Measurements from ENCODE around the gene GLS.
"Not testable (repeated sequence)": the region's sequence is repeated elsewhere in the genome, so short reads cannot be mapped to it uniquely, and the experiment has no call there.

The GLS gene

DNA sequence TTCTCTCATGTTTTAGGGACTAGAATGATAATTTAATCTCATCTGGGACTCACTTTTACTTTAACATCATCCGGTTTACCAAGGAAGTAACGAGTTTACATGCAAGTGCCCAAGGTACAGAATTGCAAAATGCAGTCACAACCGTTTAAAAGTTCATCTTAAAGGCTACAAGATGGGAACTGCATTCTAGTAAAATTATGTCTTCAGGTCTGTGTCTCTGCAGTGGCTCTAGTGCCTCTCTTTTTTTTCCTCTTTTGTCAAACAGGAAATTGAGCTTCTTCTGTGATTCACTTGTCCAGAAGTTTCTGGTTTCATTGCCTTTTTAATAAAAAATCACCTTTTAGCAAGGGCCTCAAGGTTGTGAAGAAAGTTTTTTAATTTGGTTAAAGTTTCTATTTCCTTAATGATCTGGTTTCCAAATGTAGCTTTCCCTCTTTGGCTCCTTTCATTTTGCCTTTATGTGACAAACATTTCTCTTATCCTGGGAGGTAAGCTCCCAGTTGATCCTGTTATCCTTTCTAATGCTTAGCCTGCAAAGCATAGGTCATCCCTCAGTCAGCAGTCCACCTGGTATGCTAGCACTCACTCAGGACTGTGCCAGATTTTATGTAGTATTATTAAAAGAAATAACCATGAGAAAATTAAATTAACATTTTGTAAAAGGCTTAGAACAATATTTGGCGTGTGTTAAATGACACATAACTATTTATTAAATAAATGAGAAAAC is 2.4 kb downstream of the GLS start:
- DNase-seq: no peak

DNA sequence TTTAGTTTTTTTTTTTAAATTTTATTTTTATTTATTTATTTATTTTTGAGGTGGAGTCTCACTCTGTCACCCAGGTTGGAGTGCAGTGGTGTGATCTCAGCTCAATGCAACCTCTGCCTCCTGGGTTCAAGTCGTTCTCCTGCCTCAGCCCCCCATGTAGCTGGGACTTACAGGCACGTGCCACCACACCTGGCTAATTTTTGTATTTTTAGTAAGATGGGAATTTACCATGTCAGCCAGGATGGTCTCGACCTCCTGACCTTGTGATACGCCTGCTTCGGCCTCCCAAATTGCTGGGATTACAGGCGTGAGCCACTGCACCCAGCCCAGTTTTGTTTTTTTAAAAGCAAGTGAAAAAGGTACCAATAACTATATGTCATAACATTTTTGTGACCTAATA is 5.2 kb downstream of the GLS start:
- not testable (repeated sequence) for DNase-seq

DNA sequence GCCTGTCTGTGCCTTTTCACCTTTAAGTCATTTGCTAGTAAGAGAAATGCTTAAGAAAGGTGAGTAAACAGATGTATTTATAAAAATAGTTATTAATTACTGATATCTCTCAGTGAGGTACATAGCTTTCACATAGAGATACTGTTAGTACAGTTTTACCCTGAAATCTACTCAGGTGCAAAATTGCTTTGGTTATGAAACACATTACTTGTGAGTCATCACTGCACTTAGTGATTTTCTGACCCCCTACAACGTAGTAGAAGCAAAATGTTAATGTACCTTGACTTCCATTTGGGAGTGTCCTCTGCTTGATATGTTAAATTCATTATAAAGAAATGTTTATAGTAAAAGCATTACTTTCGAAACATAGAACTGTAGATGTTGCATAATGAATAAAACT is 6.5 kb downstream of the GLS start:
- DNase-seq: no peak

DNA sequence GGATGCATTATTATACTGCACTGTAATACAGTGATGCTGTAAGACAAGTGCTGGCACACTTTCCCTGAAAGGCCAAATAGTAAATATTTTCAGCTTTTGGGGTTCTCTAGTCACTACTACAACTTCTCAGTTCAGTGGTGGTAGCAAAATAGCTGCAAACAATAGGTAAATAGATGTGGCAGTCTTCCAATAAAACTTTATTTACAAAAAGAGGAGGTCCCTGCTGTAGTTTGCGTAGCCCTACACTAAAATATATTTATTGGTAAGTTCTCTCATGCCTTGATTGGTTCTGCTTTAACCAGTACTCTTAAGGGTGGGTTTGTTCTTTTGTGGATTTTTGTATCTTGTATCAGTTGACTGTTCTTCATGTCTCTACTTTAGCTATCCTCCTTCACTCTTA is 7.8 kb downstream of the GLS start:
- DNase-seq: no peak

DNA sequence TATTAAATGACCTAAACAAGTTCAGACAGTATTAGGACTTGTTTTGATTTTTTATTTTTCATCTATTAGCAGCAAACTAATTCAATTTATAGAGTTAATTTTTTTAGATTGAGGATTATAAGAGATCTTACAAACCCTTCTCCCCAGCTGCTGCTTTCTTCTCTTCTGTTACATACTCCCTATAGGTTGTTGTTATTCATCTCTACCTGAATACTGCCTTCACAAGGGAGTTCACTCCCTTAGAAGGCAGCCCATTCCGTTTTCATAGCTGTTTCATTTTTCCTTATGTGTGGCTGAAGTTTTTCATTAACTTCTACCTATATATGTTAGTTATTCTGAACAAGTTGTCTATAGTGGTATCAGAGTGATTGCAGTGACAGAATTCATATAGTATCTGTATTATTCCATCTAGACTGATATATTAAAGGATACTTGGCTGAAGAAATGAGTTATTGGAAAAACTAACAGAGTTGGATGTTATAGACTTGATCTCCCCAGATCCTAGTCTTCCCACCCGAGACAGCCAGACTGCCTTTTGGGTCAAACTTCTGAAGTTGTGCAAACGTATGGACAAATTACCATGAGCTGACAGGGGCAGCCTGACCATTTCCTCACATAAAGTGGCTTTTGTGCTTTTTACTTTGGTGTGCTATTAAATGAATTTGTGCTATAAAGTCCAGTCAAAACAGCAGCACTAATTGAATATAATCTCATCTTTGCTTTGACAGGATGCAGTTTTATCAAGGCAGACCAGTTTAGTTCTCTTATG is 8.7 kb downstream of the GLS start:
- DNase-seq: no peak

DNA sequence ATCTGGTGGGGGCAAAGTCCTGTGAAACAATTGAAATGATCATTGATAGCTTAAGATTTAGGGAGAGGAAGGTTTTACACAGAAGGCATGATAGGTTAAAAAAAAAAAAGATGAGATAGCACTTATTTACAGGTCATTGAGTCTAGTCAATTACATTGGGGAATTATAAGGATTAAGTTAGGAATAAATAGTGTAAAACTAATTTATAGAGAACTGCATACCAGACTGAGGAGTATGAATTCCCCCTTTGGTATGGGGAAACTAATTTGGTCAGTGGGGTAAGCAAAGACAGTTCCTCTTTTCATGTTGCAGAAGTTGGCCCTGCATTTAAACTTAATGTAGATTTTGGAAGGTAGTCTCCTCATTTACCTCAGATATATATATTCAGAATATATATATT is 10.8 kb downstream of the GLS start:
- DNase-seq: no peak

DNA sequence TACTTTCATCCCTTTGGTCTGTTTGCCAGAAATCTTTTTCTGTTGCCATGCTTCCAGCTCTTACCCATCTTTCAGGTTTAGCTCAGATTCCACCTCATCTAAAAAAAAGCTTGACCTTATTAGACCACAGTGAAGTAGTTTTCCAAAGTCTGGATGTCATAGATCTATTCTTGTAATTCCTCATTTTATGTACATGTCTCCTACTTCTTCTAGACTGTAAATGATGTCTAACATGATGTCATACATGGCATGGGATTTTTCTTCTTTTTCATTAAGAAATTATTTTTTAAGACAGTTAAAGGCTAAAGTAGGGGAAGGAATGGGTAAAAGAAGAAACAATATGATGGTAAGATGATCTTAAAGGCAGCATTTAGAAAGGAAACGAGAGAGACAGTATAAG is 11.3 kb downstream of the GLS start:
- no peak for DNase-seq

DNA sequence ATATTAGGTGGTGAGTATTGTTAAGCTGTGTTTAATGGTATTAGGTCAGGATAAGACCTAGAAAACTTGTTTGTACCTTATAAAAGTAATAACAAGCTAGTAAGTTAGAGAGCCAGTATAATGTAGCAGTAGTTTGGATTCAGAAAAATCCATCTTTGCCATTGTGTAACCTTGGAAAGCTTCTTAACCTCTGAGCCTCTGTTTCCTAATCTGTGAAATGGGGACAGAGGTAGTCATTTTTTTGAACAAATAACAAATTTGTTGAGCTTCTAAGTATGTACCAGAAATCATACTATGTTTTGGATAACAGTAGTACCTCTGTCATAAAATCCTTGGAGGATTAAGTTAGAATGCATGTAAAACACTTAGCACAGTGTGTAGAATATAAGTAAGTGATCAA is 12.5 kb downstream of the GLS start:
- DNase-seq: no peak

DNA sequence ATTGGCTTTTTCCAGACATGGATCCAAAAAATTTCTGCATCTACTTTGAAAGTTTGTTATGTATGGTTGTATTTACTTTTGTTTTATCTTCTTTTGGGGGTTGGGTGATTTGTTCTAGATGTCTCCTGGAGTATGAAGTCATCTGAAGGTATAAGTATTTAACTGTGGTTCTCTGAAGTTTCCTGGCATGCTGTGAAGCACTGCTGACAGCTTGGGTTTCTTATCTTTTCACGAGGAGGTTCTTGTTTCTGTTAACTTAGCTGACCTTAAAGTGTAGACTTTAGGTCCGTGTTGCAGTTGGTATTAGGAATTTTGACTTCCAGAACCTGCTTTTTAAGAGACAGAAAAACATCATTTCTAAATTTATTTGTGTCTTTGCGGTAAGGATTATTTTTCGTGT is 15.9 kb downstream of the GLS start:
- DNase-seq: no peak

DNA sequence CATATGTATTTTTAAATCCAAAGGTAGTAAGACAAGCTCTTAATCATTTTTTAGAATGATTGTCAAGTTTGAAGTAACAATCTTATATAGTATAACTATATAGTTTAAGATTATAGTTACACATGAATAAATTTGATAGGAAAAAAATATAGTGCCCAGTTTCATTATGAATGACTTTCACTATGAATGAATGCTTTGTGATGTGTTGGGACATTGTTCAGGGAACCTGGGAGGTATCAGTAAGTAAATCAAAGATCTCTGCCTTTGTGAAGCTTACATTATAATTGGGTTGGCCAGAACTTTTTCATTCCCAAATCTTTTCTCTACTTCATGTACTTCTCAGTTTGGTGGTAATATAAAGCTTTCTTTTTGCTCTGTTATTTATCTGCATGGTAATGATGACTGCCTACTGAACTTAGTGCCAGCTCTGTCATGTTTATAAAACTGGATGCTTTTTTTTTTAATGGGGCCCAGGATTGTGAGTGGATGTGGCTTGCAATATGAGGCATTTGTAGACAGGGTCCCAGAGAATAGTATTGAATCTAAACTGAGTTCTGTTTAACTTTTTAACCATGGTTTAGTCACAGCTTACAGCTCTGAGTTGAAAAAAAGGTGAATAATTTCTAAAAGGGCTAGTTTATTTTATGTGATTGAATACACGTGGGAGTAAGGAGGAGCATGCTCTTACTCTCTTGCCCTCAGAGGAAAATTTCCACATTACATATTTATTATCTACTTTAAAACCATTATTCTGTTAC is 23.3 kb downstream of the GLS start:
- no peak for DNase-seq

DNA sequence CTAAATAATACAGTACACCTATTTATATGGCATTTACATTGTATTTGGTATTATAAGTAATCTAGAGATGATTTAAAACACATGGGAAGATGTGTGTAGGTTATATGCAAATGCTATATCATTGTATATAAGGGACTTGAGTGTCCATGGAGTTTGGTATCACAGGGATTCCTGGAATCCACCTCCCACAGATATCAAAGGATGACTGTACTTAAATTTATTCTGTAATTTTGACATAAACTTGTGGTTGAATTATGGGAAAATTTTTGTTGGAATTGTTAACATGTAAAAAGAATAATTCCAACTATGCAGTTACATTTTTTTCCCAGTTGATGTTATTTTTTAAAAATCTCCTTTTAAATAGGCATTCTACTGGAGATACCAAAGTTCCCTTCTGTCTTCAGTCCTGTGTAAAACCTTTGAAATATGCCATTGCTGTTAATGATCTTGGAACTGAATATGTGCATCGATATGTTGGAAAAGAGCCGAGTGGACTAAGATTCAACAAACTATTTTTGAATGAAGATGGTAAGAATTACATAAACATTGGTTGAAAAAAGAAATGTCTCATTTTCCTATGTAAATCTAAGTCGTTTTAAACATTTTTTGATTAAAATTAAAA is 24.1 kb downstream of the GLS start:
- no peak for DNase-seq

DNA sequence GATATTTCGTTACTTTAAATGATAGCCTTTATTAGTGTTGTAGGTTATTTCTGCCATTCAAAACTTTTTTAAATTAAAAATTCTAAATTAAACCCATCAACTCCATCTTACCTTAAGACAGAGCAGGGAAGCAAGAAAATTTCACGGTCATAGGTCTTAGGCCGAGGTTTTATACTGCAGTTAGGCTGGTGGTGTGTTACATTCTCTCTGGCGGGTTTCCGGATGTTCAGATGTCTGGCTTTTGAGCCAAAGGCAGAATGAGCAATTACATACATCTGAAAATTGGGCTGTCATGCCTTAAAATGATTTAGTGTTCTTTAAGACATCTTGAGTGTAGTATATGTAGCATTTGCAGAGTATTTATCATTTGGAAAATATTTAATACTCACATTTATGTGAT is 27.9 kb downstream of the GLS start:
- no peak for DNase-seq

DNA sequence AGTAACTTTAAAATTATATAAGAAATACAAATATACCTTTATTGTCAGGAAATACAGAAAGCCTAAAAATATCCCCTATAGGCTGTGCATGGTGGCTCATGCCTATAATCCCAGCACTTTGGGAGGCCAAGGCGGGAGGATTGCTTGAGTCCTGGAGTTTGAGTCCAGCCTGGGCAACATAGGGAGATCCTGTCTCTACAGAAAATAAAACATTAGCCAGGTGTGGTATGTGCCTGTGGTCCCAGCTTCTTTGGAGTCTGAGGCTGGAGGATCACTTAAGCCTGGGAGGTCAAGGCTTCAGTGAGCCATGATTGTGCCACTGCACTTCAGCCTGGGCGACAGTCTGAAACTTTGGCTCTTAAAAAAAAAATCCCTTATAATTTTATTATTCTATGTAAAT is 29.1 kb downstream of the GLS start:
- DNase-seq: no peak

DNA sequence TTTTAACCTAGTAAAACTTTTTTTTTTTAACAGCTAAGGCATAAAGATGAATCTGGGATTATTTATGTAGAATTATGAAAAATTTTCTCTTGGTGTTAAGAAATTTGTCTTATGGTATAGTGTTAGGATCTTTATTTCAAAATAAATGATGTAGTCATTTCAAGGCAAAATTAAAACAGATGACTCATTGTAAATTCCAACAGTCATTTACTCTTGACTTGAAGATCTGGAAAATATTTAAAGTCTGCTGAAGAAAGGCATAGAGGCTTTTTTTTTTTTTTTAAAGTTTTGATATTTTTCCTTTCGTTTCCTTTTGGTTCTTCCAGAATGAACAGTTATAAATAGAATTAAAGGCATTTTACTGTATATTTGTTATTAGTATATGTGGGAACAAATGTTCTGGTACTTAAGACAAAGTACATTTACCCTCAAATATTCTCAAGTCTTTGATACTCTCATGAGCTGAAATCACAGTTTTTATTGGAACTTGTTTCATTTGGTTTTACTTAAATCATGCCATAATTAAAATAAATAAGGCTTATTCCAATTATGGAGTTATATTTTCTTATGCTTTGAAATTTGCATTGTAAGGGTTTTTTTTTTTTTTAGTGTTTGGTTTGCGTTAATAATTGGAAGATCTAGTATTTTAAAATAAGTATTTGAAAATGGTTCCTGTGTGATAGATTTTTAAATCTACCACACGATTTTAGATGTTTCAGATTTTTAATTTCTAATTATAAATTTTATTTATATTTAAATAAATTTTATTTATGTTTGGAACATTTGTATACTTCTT is 29.9 kb downstream of the GLS start:
- DNase-seq: no peak

DNA sequence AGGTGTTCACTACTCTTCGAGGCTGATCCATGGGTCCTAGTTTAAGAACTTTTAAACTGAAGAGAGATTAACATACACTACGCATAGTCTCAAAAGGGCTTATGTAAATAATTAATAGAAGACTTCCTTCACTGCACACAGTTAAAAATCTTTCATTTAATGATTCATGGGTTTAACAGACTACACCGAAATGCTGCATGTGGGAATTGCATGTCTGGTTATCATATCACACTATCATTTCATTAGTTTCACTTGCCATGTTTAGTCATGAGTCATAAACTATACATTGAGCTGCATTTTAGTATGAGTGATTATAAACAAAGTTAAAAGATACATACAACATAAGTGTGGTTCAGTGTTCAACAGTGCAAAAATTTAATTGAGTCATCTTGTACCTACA is 31.2 kb downstream of the GLS start:
- DNase-seq: no peak

DNA sequence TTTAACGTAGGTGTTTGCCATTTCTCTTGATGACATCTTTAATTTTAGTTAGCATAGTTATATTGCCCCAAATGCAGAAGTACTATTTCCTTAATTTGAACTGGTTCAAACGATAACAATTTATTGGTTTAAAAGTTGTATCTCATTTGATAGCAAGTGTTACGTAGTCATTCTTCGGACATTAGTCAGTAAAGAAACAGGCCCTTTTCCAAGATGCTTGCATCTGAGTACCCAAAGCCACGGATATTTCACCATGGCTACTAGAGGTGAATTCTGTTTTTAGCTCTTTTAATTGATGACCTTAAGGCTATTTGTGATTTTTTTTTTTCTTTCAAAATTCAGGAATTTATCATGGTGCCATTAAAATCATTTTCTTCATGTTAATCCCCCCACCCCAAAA is 32.1 kb downstream of the GLS start:
- DNase-seq: no peak

DNA sequence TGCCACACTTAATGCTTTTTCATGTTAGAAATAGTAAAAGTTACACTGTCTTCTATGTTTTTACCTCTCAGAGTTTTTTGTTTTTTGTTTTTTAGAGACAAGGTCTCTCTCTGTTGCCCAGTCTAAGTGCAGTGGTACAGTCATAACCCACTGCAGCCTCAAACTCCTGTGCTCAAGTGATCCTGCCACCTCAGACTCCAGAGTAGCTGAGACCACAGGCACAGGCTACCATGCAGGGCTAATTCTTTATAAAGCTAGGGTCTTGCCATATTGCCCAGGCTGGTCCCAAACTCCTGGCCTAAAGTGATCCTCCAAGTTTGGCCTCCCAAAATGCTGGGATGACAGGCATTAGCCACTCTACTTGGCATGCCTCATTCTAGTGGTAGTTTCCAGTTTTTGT is 33.1 kb downstream of the GLS start:
- DNase-seq: no peak

DNA sequence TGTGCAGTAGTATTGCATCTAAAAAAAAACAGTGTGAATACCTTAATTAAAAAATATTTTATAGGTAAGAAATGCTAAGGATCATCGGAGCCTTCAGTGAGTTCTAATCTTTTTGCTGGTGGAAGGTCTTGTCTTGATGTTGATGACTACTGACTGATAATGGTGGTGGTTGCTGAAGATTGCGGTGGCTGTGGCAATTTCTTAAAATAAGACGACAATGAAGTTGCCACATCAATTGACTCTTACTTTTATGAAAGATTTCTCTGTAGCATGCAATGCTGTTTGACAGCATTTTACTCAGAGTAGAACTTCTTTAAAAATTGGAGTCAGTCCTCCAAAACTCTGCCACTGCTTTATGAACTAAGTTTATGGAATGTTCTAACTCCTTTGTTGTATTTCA is 36.2 kb downstream of the GLS start:
- DNase-seq: no peak

DNA sequence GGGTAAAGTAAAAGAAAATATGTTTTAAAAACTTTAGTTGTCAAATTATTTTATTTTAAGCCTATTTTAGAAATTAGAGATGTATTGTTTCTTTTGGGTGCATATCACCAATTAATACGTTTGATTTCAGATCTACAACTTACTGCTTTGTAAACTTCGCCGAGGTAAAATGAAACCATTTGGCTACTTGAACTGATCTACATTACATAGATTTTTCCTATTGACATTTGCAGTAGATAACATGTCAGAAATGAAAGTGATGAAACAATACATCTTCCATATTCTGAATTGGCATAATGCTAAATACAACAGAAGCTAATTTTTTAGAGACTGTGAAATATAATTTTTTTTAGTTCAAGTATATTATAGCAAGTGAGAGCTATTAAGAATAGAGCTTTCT is 39.5 kb downstream of the GLS start:
- DNase-seq: no peak

DNA sequence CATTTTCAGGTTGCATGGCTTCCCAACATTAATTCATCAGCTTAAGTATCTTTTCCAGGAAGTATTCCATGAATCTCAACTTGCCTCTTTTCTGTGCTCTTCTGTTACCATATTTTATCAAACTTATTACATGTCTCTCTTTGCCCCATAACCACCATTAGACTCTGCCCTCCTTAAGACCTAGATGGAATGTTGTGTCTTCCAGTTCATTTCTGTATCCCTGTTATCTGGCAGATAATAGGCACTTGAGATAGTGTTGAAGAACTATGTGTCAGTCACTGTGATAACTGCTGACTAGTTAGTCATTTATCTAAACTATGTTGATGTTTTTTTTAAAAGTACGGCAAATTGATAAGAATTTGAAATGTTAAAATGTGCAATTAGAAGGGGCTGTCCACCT is 41.8 kb downstream of the GLS start:
- no peak for DNase-seq

DNA sequence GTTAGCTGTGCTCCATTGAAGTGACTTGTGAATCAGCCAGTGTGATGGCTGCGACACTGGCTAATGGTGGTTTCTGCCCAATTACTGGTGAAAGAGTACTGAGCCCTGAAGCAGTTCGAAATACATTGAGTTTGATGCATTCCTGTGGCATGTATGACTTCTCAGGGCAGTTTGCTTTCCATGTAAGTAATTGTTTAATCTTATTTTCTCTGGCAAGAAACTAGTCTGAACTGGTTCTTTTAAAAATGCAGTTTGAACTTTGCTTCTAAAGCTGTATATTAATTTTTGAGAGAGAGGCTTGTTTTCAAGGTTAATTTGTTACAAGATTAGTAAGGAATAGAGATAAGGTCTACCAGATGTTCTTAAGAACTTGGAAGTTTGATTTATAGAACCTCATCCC is 46.7 kb downstream of the GLS start:
- no peak for DNase-seq

Data from nucleus accumbens (tissue), 56 donors.